Fibroblast of mammary gland (primary cell): ENCODE data around the gene FBXO15.

Experiments
- DNase-seq: peaks from one replicate; pipeline ENCODE4 v3.0.0-alpha.2; 2010; ENCODE audit warnings: low read depth
- H3K4me3 ChIP-seq: 2 replicates; pipeline ENCODE4 v1.5.1; 2011; ENCODE audit warnings: low read depth, mild to moderate bottlenecking, low read length, moderate library complexity; ENCODE audit not compliant: control insufficient read depth
- TF ChIP-seq, protein P1 (sequence below): conservative IDR thresholded peaks from 2 replicates; pipeline ENCODE4 v1.5.1; 2011; ENCODE audit warnings: low read depth, low read length, inconsistent platforms; ENCODE audit not compliant: control insufficient read depth, insufficient read depth

FBXO15 gene

DNA sequence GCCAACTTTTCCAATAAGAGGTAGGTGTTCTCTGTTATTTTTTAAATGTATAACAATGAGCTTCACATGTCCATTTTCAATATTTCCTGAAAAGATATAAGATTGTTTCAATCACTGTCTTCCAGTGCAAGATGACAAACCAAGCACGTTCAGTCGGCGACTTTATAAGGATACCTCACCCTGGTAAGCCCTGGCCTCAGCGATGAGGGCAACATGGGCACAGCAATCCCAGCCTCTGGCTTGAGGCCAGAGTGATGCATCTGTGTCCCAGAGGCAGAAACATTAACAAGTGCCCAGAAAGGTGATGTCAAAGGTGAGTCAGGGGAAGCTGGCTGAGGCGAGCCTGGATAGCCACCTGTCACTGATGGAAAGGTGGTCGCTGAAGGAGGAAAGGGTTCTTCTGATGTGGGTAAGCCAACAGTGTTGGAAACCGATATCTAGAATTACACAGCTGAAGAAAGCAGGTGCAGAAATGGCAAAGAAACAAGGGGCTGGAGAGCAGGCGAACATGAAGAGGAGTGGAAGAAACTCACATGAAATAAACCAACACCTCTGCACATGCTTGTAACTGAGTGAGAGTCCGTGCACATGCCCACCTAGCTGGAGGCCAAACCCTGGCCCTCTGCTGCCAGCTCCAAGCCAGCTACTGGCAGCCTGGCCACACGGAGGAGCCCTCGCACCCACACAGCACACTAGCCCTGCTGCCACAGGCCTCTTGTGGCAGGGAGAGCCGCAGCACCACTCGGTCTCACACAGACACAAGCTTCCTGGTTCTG is 65.5 kb downstream of the FBXO15 start:
- TF ChIP-seq, protein P1, sequence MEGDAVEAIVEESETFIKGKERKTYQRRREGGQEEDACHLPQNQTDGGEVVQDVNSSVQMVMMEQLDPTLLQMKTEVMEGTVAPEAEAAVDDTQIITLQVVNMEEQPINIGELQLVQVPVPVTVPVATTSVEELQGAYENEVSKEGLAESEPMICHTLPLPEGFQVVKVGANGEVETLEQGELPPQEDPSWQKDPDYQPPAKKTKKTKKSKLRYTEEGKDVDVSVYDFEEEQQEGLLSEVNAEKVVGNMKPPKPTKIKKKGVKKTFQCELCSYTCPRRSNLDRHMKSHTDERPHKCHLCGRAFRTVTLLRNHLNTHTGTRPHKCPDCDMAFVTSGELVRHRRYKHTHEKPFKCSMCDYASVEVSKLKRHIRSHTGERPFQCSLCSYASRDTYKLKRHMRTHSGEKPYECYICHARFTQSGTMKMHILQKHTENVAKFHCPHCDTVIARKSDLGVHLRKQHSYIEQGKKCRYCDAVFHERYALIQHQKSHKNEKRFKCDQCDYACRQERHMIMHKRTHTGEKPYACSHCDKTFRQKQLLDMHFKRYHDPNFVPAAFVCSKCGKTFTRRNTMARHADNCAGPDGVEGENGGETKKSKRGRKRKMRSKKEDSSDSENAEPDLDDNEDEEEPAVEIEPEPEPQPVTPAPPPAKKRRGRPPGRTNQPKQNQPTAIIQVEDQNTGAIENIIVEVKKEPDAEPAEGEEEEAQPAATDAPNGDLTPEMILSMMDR, result peak; percentile 40

DNA sequence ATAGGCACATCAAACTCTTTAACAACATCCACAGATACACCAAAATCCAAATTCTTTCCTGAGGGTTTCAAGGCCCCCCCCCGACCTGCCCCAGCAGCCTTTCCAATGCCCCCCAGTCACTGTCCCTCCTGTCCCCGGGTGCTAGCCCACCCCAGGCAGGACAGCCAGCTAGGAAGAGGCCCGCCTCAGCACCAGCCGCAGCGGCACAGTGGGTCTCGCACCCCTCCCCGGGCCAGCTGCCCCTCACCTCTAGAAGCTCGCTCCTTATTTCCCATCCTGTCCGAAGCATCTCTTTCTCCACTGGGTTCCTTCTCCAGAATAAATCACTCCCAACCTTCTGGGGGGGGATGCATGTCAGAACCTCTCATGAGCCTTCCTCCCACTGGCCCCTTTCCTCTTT is 69.4 kb downstream of the FBXO15 start:
- no peak overlapping the region for H3K4me3 ChIP-seq
- DNase-seq, result no peak
- TF ChIP-seq, protein P1, result no peak

More for the DNA sequence above, 65.5 kb downstream of the FBXO15 start:
- no peak overlapping the region for H3K4me3 ChIP-seq
- peak; percentile 34 for DNase-seq

- TF ChIP-seq, protein P1, result no peak
- DNase-seq, result no peak
These were observed 72.7 kb downstream of the FBXO15 start for GRCh38 chr18:74074668-74075564.

GRCh38 chr18:74073957-74074667 is 73.5 kb downstream of the FBXO15 start:
- TF ChIP-seq, protein P1, result no peak
- H3K4me3 ChIP-seq, result no peak overlapping the region
- DNase-seq, result no peak

More at GRCh38 chr18:74074668-74075564, 72.7 kb downstream of the FBXO15 start:
- no peak overlapping the region for H3K4me3 ChIP-seq

DNA sequence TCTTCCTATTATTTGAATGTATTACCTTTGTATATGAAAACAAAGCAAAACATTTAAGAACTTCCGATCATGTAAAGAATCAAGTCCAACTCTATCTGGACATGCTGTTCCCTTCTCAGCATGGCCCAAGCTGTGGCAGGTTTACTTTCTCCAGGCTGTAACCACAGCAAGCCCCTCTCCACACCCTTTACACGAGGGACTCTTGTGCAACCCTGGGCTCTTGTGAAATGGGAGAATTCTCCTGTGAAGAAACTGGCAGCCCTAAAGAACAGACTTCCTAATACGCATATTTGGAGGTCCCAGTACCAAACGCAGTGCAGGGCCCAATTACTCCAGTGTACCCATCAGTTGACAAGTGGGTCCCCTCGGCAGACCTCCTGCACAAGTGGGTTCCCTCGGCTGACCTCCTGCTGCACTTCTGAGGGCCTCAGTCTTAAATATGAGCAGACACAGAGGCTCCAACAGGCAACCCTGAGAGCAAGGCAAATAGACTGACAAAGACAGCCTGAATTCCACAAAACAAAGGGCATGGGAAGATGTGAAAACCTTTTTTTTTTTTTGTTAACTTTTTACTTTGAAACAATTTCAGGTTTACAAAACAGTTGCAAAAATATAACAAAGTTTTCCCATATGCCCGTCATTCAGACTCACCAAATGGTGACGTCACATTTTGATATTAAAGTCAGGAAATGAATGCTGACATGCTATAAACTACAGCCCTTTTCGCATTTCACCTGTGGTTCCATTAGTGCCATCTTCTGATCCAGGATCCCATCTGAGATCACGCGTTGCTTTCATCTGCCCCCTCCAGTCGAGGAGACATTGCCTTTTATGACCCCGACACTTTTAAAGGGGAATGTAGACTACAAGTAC is 78.2 kb downstream of the FBXO15 start:
- DNase-seq, result no peak
- TF ChIP-seq, protein P1, result no peak
- no peak overlapping the region for H3K4me3 ChIP-seq
